Dedifferentiated amniotic fluid mesenchymal stem cell (primary cell): Measurements from ENCODE around the gene ADAMTS14.
A peak's percentile ranks its signal among the peaks of the same experiment; 100 is the strongest.

Source experiments
- DNase-seq: peaks from one replicate; pipeline ENCODE4 v3.0.0-alpha.2; 2016; ENCODE audit errors: extremely low spot score

The ADAMTS14 gene

GRCh38 chr10:70692043-70692603 lies 19.8 kb downstream of the ADAMTS14 start:
- no peak for DNase-seq

DNA sequence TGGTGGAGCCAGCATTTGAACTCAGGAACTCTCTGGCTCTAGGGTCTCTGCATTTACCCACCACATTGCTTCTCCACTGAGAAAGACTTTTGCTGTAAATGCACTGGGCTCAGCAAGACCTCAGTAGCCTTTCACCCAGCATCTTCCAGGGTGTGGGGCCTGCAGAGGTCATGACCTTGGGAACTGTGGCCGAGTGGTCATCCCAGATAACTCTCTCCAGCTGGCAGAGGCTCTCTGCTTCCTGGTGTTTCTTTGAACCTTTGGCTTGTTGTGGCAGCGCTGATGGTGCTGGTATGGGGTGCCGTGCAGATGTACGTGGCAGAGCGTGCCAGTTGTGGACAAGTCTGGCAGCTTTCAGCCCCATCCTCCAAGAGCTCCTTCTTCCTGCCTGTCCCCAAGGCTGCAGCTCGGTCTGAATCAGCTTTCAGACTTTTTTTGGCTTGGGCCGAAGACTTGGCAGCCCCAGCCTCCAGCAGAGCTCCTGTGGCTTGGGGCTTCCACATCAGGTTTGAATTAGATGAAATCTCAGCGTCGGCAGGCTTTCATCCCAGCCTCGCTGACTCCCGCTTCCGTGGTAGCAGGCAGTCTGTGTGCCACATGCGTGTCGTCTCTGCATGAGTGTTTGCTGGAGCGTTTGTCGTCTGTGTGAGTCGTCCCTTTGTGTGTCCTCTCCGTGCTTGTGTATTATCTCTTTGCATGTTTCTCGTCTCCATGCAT lies 21.5 kb downstream of the ADAMTS14 start:
- DNase-seq: peak; percentile 88

DNA sequence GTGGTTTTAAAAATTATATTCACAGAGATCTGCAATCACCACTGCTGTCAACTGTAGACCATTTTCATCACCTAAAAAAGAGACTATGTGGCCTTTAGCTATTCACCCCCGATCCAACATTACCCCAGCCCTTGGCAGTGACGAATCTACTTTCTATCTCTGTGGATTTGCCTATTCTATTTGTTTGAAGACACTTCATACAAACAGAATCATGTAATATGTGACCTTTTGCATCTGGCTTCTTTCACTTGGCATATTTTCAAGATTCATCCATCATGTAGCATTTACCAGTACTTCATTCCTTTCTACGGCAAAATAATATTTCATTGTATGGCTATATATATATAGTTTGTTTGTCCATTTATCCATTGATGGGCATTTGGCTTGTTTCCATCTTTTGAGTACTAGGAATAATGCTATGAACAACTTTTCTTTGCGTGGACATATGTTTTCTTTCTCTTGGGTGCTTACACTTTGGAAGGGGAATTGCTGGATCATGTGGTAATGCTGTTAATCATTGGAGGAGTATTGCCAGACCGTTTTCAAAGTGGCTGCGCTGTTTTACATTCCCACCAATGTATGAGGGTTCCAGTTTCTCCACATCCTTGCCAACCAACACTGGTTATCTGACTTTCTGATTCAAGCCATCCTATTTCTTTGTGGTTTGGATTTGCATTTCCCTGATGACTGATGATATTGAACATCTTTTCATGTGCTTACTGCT lies 22.3 kb downstream of the ADAMTS14 start:
- DNase-seq: peak; percentile 22

GRCh38 chr10:70695241-70696030 lies 23.1 kb downstream of the ADAMTS14 start:
- no peak for DNase-seq

DNA sequence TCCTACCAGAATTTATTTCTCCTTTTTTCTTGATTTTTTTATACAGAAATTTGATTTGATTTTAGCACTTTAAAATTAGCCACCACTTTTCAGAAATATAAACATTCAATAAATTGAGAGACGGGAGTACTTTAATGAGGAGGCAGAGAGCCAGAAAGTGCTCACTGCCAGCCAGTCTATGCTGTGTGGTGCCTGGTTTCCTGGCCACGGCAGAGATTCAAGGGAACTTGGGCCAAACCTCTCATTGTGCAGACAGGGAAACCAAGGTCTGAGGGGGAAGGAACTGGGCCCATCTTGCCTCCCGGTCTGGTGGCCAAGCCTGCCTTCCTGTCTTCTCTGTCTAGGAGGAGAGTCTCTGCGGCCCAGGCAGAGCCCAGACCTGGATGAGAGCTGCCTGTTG lies 25.9 kb downstream of the ADAMTS14 start:
- DNase-seq: no peak

DNA sequence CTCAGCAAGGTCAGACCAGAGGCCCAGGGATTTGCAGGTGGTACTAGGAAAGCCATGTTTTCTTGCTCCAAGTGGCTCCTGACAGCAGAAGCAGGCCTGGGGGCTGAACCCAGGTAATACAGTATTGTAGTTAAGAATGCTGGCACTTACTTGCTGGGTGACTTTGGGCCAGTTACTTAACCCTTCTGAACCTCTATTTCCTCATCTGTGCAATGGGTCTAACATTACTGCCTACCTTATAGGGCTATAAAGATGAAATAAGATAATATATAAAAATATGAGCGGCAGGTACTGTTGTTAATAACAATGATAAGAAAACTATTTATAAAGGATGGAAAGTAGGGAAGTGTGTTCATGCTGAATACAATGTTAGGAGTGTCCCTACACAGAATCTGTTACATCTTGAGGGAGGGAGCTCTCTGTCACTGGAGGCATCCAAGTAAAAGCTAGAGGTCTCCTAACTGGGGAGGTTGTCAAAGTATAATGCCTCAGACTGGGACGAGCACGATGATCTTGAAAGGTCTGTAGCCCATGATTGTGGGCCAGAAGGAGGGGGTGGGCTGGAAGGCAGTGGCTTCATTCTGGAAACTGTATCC lies 26.9 kb downstream of the ADAMTS14 start:
- no peak for DNase-seq

- DNase-seq: no peak
These were observed 27.4 kb downstream of the ADAMTS14 start for GRCh38 chr10:70699659-70700174.

DNA sequence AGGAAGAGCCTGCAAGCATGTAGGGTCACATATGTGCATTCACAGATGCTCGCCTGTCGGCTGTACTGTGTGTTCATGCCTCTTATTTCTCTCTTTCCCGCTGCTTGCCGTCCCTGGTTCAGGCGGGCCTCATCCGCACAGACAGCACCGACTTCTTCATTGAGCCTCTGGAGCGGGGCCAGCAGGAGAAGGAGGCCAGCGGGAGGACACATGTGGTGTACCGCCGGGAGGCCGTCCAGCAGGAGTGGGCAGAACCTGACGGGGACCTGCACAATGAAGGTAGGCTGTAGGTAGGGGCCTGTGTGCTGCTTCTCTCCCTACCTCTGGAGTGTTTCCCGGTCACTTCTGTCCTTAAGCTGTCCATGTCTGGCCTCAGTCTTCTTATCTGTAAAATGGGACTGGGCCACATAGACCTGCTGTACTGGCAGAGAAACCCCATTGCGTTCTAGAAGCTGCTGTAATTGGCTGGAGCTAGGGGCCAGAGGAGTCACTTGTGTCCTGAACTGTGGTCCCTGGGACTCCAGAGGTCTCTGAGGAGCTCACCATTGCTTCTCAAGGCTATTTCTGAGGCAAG lies 30.0 kb downstream of the ADAMTS14 start:
- no peak for DNase-seq

DNA sequence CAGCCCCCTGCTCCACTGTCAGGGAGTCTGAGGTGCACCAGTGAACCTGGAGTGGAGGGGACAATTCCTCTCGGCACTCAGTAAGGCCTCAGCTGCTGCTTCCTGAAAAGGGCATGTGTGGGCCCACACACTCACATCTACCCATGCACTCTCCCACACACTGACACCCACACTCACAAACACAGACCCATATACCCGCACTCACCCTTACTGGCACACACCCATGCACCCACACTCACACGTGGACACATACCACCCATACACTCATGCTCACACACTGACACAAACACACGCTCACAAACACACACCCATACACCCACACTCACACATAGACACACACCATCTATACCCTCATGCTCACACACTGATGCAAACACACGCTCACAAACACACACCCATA lies 31.9 kb downstream of the ADAMTS14 start:
- no peak for DNase-seq

- DNase-seq: no peak
These were observed 33.0 kb downstream of the ADAMTS14 start for GRCh38 chr10:70705121-70705861.

DNA sequence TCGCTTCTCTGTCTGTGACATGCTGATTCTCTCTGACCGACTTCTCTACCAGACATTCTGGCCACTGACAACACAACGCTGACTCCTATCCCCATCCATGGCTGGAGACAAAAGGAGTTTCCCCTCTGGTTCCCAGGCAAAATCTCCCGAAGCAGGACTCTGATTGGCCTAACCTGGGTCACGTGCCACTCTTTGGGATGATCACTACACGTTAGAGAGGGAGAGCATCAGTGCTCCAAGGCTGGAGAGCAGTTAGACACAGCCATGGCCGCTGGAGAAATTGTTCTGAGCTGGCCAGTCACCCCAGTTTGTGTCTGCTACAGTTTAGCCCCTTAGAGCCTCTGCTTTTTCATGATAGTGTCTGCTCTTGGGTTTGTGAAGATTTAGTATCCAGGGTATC lies 38.9 kb downstream of the ADAMTS14 start:
- DNase-seq: no peak

- DNase-seq: no peak
These were observed 39.6 kb downstream of the ADAMTS14 start for GRCh38 chr10:70711911-70712310.

- DNase-seq: no peak
These were observed 41.9 kb downstream of the ADAMTS14 start for GRCh38 chr10:70714245-70714644.

- no peak for DNase-seq
These were observed 42.6 kb downstream of the ADAMTS14 start for GRCh38 chr10:70714951-70715350.

- no peak for DNase-seq
These were observed 43.8 kb downstream of the ADAMTS14 start for GRCh38 chr10:70715853-70716795.

GRCh38 chr10:70722820-70723424 lies 50.6 kb downstream of the ADAMTS14 start:
- DNase-seq: no peak

DNA sequence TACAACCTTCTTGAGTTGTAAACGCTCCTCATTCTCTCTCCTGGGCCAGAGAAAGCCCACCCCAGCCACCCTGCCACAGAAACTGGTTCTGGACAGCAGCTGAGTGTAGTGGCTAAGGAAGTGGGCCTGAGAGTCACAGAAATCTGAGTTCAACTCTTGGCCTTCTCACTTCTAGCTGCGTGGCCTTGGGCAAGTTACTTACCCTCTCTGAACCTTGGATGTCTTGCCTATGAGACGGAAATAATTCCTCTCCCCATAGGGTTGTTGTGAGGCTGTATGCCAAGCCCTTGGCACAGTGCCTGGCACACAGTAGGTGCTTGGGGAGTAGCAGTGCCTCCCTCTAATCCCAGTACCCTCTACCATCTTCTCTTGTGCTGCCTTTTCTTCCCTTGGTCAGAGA lies 51.5 kb downstream of the ADAMTS14 start:
- no peak for DNase-seq

- DNase-seq: no peak
These were observed 54.7 kb downstream of the ADAMTS14 start for GRCh38 chr10:70726909-70727495.

DNA sequence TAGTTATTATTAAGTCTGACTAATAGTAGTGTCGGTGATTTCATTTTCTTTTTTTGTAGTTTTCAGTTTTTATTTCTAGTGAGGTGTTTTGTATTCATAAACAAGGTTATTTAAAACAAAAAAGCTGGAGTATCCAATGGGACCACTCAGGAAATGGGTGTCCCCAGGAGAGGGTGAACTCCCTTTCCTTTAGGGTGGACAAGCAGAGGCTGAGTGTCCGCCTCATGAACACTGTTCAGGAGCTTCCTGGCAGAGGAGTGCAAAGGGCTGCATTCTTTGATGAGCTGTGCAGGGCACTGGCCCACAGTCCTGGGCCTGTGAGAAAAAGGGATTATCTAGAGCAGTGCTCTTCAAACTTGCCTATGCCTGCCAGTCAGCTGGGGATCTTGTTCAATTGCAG lies 56.0 kb downstream of the ADAMTS14 start:
- DNase-seq: no peak
